Measurements from ENCODE around the gene CD82.

- TF ChIP-seq CTCF (IDR thresholded peaks at IDR 0.05) (no peak), POLR2A (IDR thresholded peaks at IDR 0.05) (no peak)
Observed at GRCh38 chr11:44562845-44563460, 2.5 kb upstream of the CD82 start.
